ENCODE data around the gene LCE2A. TPM values are rescaled to one million over a fixed set of nuclear protein-coding genes. Genes with fewer than 3 reads are reported as not detected.
"Not testable (repeated sequence)": the region's sequence is repeated elsewhere in the genome, so short reads cannot be mapped to it uniquely, and the experiment has no call there.

LCE2A gene
- total RNA-seq: not detected

DNA sequence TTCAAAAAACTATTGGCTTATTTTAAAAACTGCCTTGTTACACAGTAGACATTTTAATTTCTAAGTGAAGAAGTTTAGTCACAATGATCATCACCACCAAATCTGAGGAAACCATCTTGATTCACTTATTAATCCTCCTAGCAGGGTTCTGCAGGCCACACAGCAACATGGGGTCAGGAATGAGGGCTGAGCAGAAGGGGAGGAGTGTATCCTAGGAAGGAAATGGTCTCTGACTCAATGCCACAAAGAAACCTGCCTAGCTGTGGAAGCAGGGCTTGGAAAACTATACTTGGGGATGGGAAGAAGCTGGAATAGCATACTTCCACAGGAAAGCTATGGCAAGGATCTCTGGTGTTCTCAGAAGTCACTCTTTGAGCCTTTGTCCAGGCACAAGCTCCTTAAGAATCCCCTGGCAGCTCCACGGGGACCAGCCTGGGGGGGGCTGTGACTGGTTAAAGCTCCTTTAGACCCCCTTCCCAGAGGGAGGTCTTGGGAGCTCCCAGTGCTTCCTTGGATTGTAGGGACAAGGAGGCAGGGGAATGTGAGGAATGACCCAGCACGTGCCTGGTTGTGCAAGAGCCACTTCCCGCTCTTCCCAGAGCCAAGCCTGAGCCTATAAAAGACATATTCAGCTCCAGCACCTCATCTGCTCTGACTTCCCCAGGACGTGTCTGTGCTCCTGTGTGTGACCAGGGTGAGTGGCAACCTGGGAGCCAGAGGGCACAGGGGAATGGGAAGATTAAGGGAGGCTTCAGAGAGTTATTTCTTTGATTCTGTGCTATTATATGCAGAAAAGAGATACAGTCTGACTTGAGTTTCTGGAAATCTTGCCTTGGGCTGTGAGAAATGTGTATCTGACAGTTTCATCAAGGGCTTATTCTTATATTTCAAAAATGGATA, at the start of gene LCE2A:
LCE2A (plus strand) TSS at position 645 of the 900 bp plus-strand sequence. CDS start 557 bp downstream, outside the sequence.
- Mint-ChIP-seq H3K4me3 (no peak within 1 kb of the TSS), H3K36me3 (no peaks in the 10 kb centered on the region), H3K4me1 (no peaks in the 10 kb centered on the region), H3K9me3 (ENCODE audit: low read depth) (peaks cover 2% of the 10 kb centered on the region), H3K27ac (no peak within 1 kb of the TSS), H3K27me3 (peaks cover 9% of the 10 kb centered on the region)
- ATAC-seq (no peak), DNase-seq (no peak)
- CTCF ChIA-PET: no interaction called here

- no peak overlapping the region for H3K27ac Mint-ChIP-seq
- peak; percentile 57 for ATAC-seq
Observed at GRCh38 chr1:152654110-152654509, 44.0 kb upstream of the LCE2A start.

GRCh38 chr1:152656459-152656858, 41.7 kb upstream of the LCE2A start:
- H3K36me3 Mint-ChIP-seq: no peaks in the 10 kb centered on the region
- H3K4me1 Mint-ChIP-seq: peaks cover 3% of the 10 kb centered on the region
- no peak overlapping the region for H3K27ac Mint-ChIP-seq
- no peak overlapping the region for H3K4me3 Mint-ChIP-seq
- CTCF ChIA-PET: interaction anchor here (0.7 to 1.0 kb wide), 2 partner anchors 13 to 31 kb away, joined by 3 to 4 read pairs; no protein-coding TSS in a partner anchor
- DNase-seq: no peak
- ATAC-seq: no peak
- H3K9me3 Mint-ChIP-seq (ENCODE audit: low read depth): no peaks in the 10 kb centered on the region
- peaks cover 31% of the 10 kb centered on the region for H3K27me3 Mint-ChIP-seq

More at GRCh38 chr1:152654110-152654509, 44.0 kb upstream of the LCE2A start:
- CTCF ChIA-PET: interaction anchor here (0.7 to 1.8 kb wide), 17 partner anchors 8 to 692 kb away, joined by 3 to 5 read pairs (median 4); no protein-coding TSS in a partner anchor
- Mint-ChIP-seq H3K4me1 (peaks cover 3% of the 10 kb centered on the region), H3K27me3 (peaks cover 40% of the 10 kb centered on the region), H3K4me3 (no peak overlapping the region), H3K9me3 (ENCODE audit: low read depth) (no peaks in the 10 kb centered on the region), H3K36me3 (no peaks in the 10 kb centered on the region)
- DNase-seq: peak; percentile 69

GRCh38 chr1:152657677-152658076, 40.5 kb upstream of the LCE2A start:
- Mint-ChIP-seq H3K27me3 (peaks cover 34% of the 10 kb centered on the region), H3K9me3 (ENCODE audit: low read depth) (no peaks in the 10 kb centered on the region), H3K4me3 (no peak overlapping the region), H3K36me3 (no peaks in the 10 kb centered on the region), H3K27ac (no peak overlapping the region), H3K4me1 (peaks cover 3% of the 10 kb centered on the region)
- CTCF ChIA-PET: interaction anchor here (1.0 kb wide), 1 partner anchor 212 kb away, joined by 3 read pairs; no protein-coding TSS in a partner anchor
- DNase-seq (no peak), ATAC-seq (no peak)

GRCh38 chr1:152658649-152659048, 39.5 kb upstream of the LCE2A start:
- Mint-ChIP-seq H3K36me3 (no peaks in the 10 kb centered on the region), H3K4me3 (no peak overlapping the region), H3K9me3 (ENCODE audit: low read depth) (no peaks in the 10 kb centered on the region), H3K4me1 (peaks cover 3% of the 10 kb centered on the region), H3K27ac (no peak overlapping the region), H3K27me3 (peaks cover 30% of the 10 kb centered on the region)
- CTCF ChIA-PET: no interaction called here
- no peak for ATAC-seq
- no peak for DNase-seq

DNA sequence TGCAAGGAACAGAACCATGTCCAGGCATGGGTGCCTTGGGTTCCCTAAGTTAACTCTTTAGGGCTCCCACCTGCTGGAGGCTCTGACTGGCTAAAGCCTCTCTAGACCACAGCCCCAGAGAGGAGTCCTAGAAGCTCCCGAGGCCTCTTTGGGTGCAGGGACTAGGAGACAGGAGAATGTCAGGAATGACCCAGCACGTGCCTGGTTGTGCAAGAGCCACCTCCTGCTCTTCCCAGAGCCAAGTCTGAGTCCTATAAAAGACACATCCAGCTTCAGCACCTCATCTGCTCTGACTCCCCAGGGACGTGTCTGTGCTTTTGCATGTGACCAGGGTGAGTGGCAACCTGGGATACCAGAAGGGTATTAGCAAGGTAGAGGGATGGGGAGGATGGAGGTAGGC, 35.0 kb upstream of the LCE2A start, which contains the start of gene LCE2D:
LCE2D (plus strand) TSS at position 283 of the 400 bp plus-strand sequence. CDS start 726 bp downstream, outside the sequence.
- peaks cover 24% of the 10 kb centered on the region for H3K27me3 Mint-ChIP-seq
- CTCF ChIA-PET: interaction anchor here (0.7 kb wide), 1 partner anchor 10 kb away, joined by 4 read pairs; no protein-coding TSS in a partner anchor
- no peaks in the 10 kb centered on the region for H3K36me3 Mint-ChIP-seq
- H3K9me3 Mint-ChIP-seq (ENCODE audit: low read depth): no peaks in the 10 kb centered on the region
- H3K4me3 Mint-ChIP-seq: no peak within 1 kb of the TSS
- H3K4me1 Mint-ChIP-seq: no peaks in the 10 kb centered on the region
- H3K27ac Mint-ChIP-seq: no peak within 1 kb of the TSS
- DNase-seq: no peak
- no peak for ATAC-seq

DNA sequence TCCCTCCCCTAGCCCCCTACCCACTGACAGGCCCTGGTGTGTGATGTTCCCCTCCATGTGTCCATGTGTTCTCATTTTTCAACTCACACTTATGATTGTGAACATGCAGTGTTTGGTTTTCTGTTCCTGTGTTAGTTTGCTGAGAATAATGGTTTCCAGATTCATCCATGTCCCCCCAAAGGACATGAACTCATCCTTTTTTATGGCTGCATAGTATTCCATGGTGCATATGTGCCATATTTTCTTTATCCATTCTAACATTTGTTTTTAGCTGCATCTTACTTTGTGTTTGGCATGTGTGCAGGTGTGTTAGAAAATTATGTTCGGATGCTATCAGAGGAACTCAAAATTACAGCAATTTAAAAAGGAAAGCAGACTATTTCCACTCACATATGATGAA, 32.0 kb upstream of the LCE2A start:
- H3K36me3 Mint-ChIP-seq; DNase-seq; H3K4me3 Mint-ChIP-seq; ATAC-seq; CTCF ChIA-PET; H3K9me3 Mint-ChIP-seq (ENCODE audit: low read depth); H3K4me1 Mint-ChIP-seq; H3K27ac Mint-ChIP-seq: not testable (repeated sequence)
- H3K27me3 Mint-ChIP-seq: peaks cover 14% of the 10 kb centered on the region

GRCh38 chr1:152667648-152668047, 30.5 kb upstream of the LCE2A start:
- H3K36me3 Mint-ChIP-seq: no peaks in the 10 kb centered on the region
- peaks cover 12% of the 10 kb centered on the region for H3K27me3 Mint-ChIP-seq
- H3K4me3 Mint-ChIP-seq: no peak overlapping the region
- H3K27ac Mint-ChIP-seq: no peak overlapping the region
- ATAC-seq: no peak
- no peaks in the 10 kb centered on the region for H3K9me3 Mint-ChIP-seq (ENCODE audit: low read depth)
- no peak for DNase-seq
- CTCF ChIA-PET: no interaction called here
- H3K4me1 Mint-ChIP-seq: no peaks in the 10 kb centered on the region

DNA sequence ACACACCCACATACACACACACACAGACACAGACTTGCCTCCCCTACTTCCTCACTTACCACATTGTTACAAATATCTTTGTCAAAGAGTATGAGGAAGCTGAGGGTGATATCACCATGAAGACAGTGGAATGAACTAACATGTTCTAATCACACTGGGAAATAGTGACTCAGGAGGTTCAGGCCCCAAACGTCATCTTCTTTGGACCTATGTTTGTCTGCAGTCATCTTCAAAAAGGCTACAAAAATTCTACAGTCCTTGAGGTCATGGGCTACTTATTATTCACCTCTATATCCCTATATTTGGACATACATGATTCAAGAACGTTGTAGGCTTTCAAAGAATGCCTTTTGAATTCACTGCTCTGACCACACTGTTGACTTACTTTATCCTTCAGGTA, 25.1 kb upstream of the LCE2A start:
- ATAC-seq: no peak
- Mint-ChIP-seq H3K4me3 (no peak overlapping the region), H3K9me3 (ENCODE audit: low read depth) (no peaks in the 10 kb centered on the region), H3K27me3 (peaks cover 20% of the 10 kb centered on the region), H3K36me3 (no peaks in the 10 kb centered on the region), H3K4me1 (no peaks in the 10 kb centered on the region), H3K27ac (no peak overlapping the region)
- CTCF ChIA-PET: no interaction called here
- no peak for DNase-seq

DNA sequence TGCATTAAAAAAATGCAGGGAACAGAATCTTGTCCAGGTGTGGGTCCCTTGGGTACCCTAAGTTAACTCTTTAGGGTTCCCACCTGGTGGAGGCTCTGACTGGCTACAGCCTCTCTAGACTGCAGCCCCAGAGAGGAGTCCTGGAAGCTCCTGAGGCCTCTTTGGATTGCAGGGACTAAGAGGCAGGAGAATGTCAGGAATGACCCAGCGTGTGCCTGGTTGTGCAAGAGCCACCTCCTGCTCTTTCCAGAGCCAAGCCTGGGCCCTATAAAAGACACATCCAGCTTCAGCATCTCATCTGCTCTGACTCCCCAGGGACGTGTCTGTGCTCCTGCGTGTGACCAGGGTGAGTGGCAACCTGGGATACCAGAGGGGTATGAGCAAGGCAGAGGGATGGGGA, 23.2 kb upstream of the LCE2A start, which contains the start of gene LCE2C:
LCE2C (plus strand) TSS at position 297 of the 400 bp plus-strand sequence. CDS start 737 bp downstream, outside the sequence.
- H3K4me3 Mint-ChIP-seq; H3K4me1 Mint-ChIP-seq; ATAC-seq; H3K27ac Mint-ChIP-seq; H3K9me3 Mint-ChIP-seq (ENCODE audit: low read depth); H3K36me3 Mint-ChIP-seq; CTCF ChIA-PET; DNase-seq: not testable (repeated sequence)
- peaks cover 21% of the 10 kb centered on the region for H3K27me3 Mint-ChIP-seq

DNA sequence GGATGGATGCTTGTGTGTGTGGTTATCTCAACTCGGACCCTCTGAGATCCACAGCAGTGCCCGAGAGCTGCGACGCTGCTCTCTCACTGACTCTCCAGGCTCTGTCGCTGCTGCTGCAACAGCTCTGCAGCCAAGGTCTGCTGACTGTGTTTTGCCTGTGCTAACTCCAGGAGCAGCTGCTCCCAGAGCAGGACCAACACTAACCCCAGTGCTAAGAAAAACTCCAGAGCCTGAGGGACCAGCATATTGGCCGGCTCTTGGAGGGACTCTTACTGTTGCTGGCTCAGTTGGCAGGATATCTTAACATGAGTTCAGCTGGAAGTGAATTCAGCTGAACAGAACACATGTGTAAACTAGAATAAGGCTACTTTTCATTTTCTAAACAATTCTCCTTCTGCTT, 18.7 kb upstream of the LCE2A start:
- DNase-seq: no peak
- Mint-ChIP-seq H3K4me3 (no peak overlapping the region), H3K4me1 (no peaks in the 10 kb centered on the region), H3K27me3 (peaks cover 24% of the 10 kb centered on the region), H3K27ac (no peak overlapping the region), H3K9me3 (ENCODE audit: low read depth) (no peaks in the 10 kb centered on the region), H3K36me3 (no peaks in the 10 kb centered on the region)
- no peak for ATAC-seq
- CTCF ChIA-PET: no interaction called here

DNA sequence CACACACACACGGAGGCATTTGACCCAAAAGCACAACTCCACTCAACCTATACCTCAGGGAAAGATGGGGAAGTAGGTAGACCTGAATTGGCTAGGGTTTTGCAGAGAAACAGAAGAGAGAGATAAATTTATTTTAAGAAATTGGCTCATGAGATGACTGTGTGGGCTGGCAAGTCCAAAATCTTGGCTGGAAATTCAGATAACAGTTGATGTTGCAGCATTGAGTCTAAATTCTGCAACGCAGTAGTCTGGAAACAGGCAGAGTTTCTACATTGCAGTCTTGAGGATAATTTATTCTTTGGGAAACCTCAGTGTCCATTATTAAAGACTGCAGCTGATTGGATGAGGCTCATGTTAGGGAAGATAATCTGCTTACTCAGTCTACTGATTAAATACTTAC, 16.5 kb upstream of the LCE2A start:
- H3K4me1 Mint-ChIP-seq: no peaks in the 10 kb centered on the region
- H3K27ac Mint-ChIP-seq: no peak overlapping the region
- H3K4me3 Mint-ChIP-seq: no peak overlapping the region
- DNase-seq (no peak), ATAC-seq (no peak)
- H3K9me3 Mint-ChIP-seq (ENCODE audit: low read depth): no peaks in the 10 kb centered on the region
- peaks cover 23% of the 10 kb centered on the region for H3K27me3 Mint-ChIP-seq
- H3K36me3 Mint-ChIP-seq: no peaks in the 10 kb centered on the region
- CTCF ChIA-PET: no interaction called here

GRCh38 chr1:152683846-152684245, 14.3 kb upstream of the LCE2A start:
- H3K27ac Mint-ChIP-seq: no peak overlapping the region
- H3K27me3 Mint-ChIP-seq: peaks cover 17% of the 10 kb centered on the region
- CTCF ChIA-PET: no interaction called here
- H3K4me1 Mint-ChIP-seq: no peaks in the 10 kb centered on the region
- H3K9me3 Mint-ChIP-seq (ENCODE audit: low read depth): no peaks in the 10 kb centered on the region
- DNase-seq: no peak
- H3K4me3 Mint-ChIP-seq: no peak overlapping the region
- ATAC-seq: no peak
- H3K36me3 Mint-ChIP-seq: no peaks in the 10 kb centered on the region

- H3K9me3 Mint-ChIP-seq (ENCODE audit: low read depth); H3K27ac Mint-ChIP-seq; H3K4me1 Mint-ChIP-seq; DNase-seq; H3K36me3 Mint-ChIP-seq; ATAC-seq; H3K4me3 Mint-ChIP-seq; CTCF ChIA-PET: not testable (repeated sequence)
- H3K27me3 Mint-ChIP-seq: peaks cover 20% of the 10 kb centered on the region
Observed at GRCh38 chr1:152685823-152686222, 12.3 kb upstream of the LCE2A start, which contains the start of gene LCE2B. TSS of gene LCE2B (plus strand) at chr1:152686123. CDS start at chr1:152686844, 721 bp downstream.
